ENCODE data around the gene GTF2A2.
"Not testable (repeated sequence)": the region's sequence is repeated elsewhere in the genome, so short reads cannot be mapped to it uniquely, and the experiment has no call there.

GTF2A2 gene

GRCh38 chr15:59644756-59645155 is 12.6 kb downstream of the GTF2A2 start:
- Histone ChIP-seq H3K4me3 (replicated peaks; ENCODE audit: low read depth, low read length) (no peak overlapping the region), H3K36me3 (ENCODE audit: control insufficient read depth, insufficient read depth, low read length) (peaks cover 4% of the 10 kb centered on the region; the same call in 1 of the 2 replicates), H3K27me3 (replicated peaks; ENCODE audit: control insufficient read depth, insufficient read depth, low read length) (no peaks in the 10 kb centered on the region)
- TF ChIP-seq CTCF (IDR thresholded peaks at IDR 0.05; ENCODE audit: insufficient read depth, low read length, poor library complexity, severe bottlenecking), result no peak
- DNase-seq (ENCODE audit: extremely low read depth, insufficient read length), result no peak

GRCh38 chr15:59642351-59642750 is 15.0 kb downstream of the GTF2A2 start:
- Histone ChIP-seq H3K36me3 (ENCODE audit: control insufficient read depth, insufficient read depth, low read length) (peaks cover 4% of the 10 kb centered on the region; the same call in 1 of the 2 replicates), H3K4me3 (replicated peaks; ENCODE audit: low read depth, low read length) (no peak overlapping the region), H3K27me3 (replicated peaks; ENCODE audit: control insufficient read depth, insufficient read depth, low read length) (no peaks in the 10 kb centered on the region)
- no peak for TF ChIP-seq CTCF (IDR thresholded peaks at IDR 0.05; ENCODE audit: insufficient read depth, low read length, poor library complexity, severe bottlenecking)
- DNase-seq (ENCODE audit: extremely low read depth, insufficient read length), result no peak

GRCh38 chr15:59637507-59637906 is 19.8 kb downstream of the GTF2A2 start:
- H3K36me3 ChIP-seq (ENCODE audit: control insufficient read depth, insufficient read depth, low read length); H3K27me3 ChIP-seq (replicated peaks; ENCODE audit: control insufficient read depth, insufficient read depth, low read length); H3K4me3 ChIP-seq (replicated peaks; ENCODE audit: low read depth, low read length); DNase-seq (ENCODE audit: extremely low read depth, insufficient read length): not testable (repeated sequence)

GRCh38 chr15:59636184-59636583 is 21.1 kb downstream of the GTF2A2 start:
- TF ChIP-seq CTCF (IDR thresholded peaks at IDR 0.05; ENCODE audit: insufficient read depth, low read length, poor library complexity, severe bottlenecking), result no peak
- no peaks in the 10 kb centered on the region for H3K27me3 ChIP-seq (replicated peaks; ENCODE audit: control insufficient read depth, insufficient read depth, low read length)
- no peak overlapping the region for H3K4me3 ChIP-seq (replicated peaks; ENCODE audit: low read depth, low read length)
- DNase-seq (ENCODE audit: extremely low read depth, insufficient read length), result no peak
- H3K36me3 ChIP-seq (ENCODE audit: control insufficient read depth, insufficient read depth, low read length), result no peaks in the 10 kb centered on the region; the same call in 1 of the 2 replicates

- Histone ChIP-seq H3K27me3 (replicated peaks; ENCODE audit: control insufficient read depth, insufficient read depth, low read length) (no peaks in the 10 kb centered on the region), H3K4me3 (replicated peaks; ENCODE audit: low read depth, low read length) (no peak overlapping the region), H3K36me3 (ENCODE audit: control insufficient read depth, insufficient read depth, low read length) (no peaks in the 10 kb centered on the region)
- no peak for DNase-seq (ENCODE audit: extremely low read depth, insufficient read length)
- TF ChIP-seq CTCF (IDR thresholded peaks at IDR 0.05; ENCODE audit: insufficient read depth, low read length, poor library complexity, severe bottlenecking), result no peak
These were observed 24.6 kb downstream of the GTF2A2 start for GRCh38 chr15:59632714-59633113.

- TF ChIP-seq CTCF (IDR thresholded peaks at IDR 0.05; ENCODE audit: insufficient read depth, low read length, poor library complexity, severe bottlenecking), result peak; percentile 83
- H3K4me3 ChIP-seq (replicated peaks; ENCODE audit: low read depth, low read length), result no peak overlapping the region
- H3K27me3 ChIP-seq (replicated peaks; ENCODE audit: control insufficient read depth, insufficient read depth, low read length), result no peaks in the 10 kb centered on the region; the same call in 1 of the 2 replicates
- DNase-seq (ENCODE audit: extremely low read depth, insufficient read length), result peak; percentile 39
- no peaks in the 10 kb centered on the region for H3K36me3 ChIP-seq (ENCODE audit: control insufficient read depth, insufficient read depth, low read length)
These were observed 35.0 kb downstream of the GTF2A2 start for GRCh38 chr15:59622289-59622688.

All from GM06990 (cell line).